Measurements from ENCODE around the gene DOCK7.

Gene DOCK7

GRCh38 chr1:62516600-62516999, 171.6 kb downstream of the DOCK7 start:
- no peak for DNase-seq

- no peak for DNase-seq
These were observed 173.3 kb downstream of the DOCK7 start for GRCh38 chr1:62514746-62515423.

- no peak for DNase-seq
These were observed 175.2 kb downstream of the DOCK7 start for GRCh38 chr1:62513013-62513412.

- DNase-seq = no peak
These were observed 179.2 kb downstream of the DOCK7 start for GRCh38 chr1:62509028-62509427.

GRCh38 chr1:62508187-62508758, 179.9 kb downstream of the DOCK7 start:
- DNase-seq = no peak

GRCh38 chr1:62500210-62500609, 188.0 kb downstream of the DOCK7 start:
- DNase-seq = no peak

GRCh38 chr1:62494137-62494536, 194.0 kb downstream of the DOCK7 start:
- no peak for DNase-seq

- no peak for DNase-seq
These were observed 194.5 kb downstream of the DOCK7 start for GRCh38 chr1:62493656-62494055.

- no peak for DNase-seq
These were observed 195.7 kb downstream of the DOCK7 start for GRCh38 chr1:62492521-62492920.

- no peak for DNase-seq
These were observed 200.2 kb downstream of the DOCK7 start for GRCh38 chr1:62487956-62488355.

GRCh38 chr1:62484824-62485468, 203.2 kb downstream of the DOCK7 start:
- no peak for DNase-seq

GRCh38 chr1:62481681-62482080, 206.5 kb downstream of the DOCK7 start:
- DNase-seq = no peak

GRCh38 chr1:62476525-62477219, 211.5 kb downstream of the DOCK7 start:
- DNase-seq = no peak

- DNase-seq = no peak
These were observed 221.1 kb downstream of the DOCK7 start for GRCh38 chr1:62467092-62467491.

- no peak for DNase-seq
These were observed 225.8 kb downstream of the DOCK7 start for GRCh38 chr1:62462370-62462769.

- no peak for DNase-seq
These were observed 230.2 kb downstream of the DOCK7 start for GRCh38 chr1:62457955-62458354.

- DNase-seq = no peak
These were observed 235.2 kb downstream of the DOCK7 start for GRCh38 chr1:62452951-62453350.

GRCh38 chr1:62450301-62450700, 237.9 kb downstream of the DOCK7 start:
- DNase-seq = no peak

- no peak for DNase-seq
These were observed 239.8 kb downstream of the DOCK7 start for GRCh38 chr1:62448221-62448933.

GRCh38 chr1:62444701-62445100, 243.5 kb downstream of the DOCK7 start:
- no peak for DNase-seq

- DNase-seq = no peak
These were observed 248.4 kb downstream of the DOCK7 start for GRCh38 chr1:62439652-62440371.

GRCh38 chr1:62438163-62438562, 250.0 kb downstream of the DOCK7 start:
- no peak for DNase-seq

Measured in stimulated activated CD4-positive, alpha-beta T cell treated with anti-CD3 and anti-CD28 coated beads, Interleukin-12 subunit alpha, Interleukin-12 subunit beta, amount 100 ng/mL, for 4 hours (primary cell).